ENCODE results near the gene UQCC3.
"Not testable (repeated sequence)": the region's sequence is repeated elsewhere in the genome, so short reads cannot be mapped to it uniquely, and the experiment has no call there.

Gene UQCC3, protein sequence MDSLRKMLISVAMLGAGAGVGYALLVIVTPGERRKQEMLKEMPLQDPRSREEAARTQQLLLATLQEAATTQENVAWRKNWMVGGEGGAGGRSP

DNA sequence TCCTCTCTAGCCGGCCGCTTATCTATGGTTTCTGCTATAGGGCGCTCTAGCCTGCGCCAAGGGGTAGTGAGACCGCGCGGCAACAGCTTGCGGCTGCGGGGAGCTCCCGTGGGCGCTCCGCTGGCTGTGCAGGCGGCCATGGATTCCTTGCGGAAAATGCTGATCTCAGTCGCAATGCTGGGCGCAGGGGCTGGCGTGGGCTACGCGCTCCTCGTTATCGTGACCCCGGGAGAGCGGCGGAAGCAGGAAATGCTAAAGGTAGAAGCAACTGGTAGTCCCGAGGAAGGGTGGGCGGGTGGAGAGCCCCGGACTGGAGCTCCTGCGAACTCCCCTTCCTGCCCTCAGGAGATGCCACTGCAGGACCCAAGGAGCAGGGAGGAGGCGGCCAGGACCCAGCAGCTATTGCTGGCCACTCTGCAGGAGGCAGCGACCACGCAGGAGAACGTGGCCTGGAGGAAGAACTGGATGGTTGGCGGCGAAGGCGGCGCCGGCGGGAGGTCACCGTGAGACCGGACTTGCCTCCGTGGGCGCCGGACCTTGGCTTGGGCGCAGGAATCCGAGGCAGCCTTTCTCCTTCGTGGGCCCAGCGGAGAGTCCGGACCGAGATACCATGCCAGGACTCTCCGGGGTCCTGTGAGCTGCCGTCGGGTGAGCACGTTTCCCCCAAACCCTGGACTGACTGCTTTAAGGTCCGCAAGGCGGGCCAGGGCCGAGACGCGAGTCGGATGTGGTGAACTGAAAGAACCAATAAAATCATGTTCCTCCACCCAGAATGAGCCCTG, at the start of gene UQCC3, which contains the start of gene LBHD1:
Gene UQCC3, plus strand, starts transcription at position 66 of the 782 bp plus-strand sequence. Its CDS starts 73 bp downstream, at position 139.
Gene LBHD1, minus strand, starts transcription at position 660 of the 782 bp plus-strand sequence. CDS start 2,236 bp downstream, outside the sequence.
- peak; percentile 54 for DNase-seq

DNA sequence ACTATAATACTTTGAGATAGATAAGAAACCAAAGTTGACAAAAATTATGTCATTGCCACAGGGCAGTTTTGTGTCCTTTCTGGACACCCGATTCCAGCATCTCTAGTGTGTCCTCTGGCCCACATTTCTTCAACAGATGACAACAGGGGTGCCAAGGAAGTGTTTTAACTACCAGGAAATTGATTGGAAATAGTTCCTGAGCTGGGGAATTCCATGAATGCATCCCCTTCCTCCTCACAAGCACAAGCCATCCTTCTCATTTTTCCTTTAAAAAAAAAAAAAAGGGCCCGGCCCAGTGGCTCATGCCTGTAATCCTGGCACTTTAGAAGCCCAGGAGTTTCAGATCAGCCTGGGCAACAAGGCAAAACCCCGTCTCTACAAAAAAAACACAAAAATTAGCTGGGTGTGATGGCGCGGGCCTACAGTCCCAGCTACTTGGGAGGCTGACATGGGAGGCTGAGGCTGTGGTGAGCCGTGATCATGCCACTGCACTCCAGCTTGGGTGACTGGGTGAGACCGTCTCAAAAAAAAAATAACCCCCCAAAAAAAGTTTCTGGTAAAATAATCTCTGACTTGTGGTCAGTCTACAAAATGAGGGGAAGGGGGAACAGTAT, 48.9 kb upstream of the UQCC3 start:
- DNase-seq, result no peak

DNA sequence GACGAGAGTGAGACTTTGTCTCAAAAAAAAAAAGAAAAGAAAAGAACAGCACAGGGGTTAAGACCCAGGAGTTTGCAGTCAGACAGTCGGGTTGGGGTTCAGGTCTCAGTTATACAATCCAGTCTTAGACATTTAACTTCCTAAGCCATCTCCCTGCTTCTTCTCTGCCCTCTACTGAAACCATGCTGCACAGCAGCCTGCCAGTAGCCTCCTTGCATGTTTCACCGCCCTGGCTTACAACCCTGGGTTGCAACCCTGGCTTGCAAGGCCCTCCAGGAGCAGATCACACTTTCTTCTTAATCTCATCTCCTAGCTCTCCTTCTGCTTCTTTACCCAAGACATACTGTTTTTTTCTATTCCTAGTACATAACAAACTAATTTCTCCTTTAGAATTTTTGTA, 43.8 kb upstream of the UQCC3 start:
- no peak for DNase-seq

DNA sequence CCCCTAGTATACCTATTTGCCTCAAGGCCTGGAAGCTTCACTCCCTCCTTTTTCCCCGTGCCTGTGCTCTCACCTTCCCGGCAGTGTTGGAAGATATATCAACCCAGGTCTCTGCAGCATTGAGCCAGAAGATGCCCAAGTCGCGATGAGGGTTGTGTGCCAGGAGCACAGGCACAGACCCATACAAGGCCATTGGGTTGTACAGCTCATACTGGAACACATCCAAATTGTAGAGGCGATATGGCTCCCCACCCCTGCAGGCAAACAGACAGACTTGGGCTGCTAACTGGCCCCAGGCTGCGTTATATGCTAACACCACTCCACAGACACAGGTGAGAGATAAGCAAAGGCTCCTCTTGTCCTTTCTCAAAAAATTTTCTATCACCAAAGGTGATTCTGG, 39.0 kb upstream of the UQCC3 start:
- no peak for DNase-seq

DNA sequence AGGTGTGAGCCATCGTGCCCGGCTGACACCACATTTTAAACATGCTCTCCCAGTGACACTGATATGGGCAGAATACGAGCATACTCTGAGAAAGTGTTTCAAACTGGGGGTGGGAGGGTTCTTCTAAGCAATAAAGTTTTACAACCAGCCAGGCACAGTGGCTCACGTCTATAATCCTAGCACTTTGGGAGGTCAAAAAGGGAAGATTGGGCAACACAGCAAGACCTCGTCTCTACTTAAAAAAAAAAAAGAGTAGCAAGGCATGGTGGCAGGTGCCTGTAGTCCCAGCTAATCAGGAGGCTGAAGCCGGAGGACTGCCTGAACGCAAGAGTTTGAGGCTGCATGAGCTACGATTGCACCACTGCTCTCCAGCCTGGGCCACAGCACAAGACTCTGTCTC, 27.3 kb upstream of the UQCC3 start:
- DNase-seq, result no peak

DNA sequence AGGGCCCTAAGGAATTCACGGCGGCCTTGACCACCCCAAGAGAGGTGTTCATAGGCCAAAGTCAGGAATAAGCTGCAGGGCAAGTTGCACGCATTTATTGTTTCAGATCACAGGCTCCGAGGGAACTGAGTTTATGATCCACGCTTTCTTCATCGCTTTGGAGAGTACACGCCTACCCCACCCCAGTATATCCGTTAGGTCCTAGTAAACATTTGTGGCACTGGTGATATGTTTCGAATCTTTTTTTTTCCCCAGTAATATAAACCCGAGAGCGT, 25.9 kb upstream of the UQCC3 start:
- DNase-seq, result no peak

DNA sequence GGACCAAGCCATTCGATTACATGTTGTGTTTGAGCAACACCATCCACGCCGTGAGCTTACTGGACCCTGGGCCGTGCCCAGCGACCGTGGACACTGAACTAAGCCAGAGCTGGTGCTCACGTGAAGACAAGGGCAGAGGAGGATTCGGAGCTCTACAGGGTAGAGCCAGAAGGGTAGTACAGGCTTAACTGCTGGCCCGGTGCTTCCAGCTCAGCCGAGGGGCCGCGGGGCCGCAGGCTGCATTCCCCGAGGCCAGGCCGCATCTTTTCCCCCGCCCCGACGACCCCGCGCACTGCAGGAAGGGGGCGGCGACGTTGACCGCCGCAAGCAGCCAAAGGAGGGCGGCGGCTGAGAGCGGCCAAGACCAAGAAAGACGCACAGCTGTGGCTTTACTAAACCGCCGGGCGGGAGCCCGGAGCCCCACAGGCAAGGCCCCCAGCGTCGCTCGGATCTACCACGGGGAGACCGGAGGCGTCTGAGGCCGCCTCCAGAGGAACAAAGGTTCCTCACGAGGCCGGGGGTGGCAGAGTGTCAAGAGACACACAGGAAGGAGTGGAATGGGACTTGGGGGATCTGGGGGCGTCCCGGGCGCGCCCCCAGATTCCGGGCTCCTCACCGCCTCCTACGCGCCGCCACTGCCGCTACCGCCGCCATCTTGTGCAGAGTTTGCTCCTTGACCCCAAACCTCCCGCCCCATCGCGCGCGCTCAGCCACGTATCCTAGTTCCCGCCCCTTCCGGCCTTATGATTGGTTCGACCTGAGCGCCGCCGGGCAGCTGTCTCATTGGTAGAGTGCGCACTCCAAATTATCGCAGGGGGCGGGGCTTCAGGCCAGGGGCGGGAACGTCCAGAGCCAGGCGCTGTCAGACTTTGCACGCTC, 25.3 kb upstream of the UQCC3 start, which contains the start of gene GANAB:
Gene GANAB, minus strand, starts transcription at position 668 of the 879 bp plus-strand sequence. Its CDS starts 14 bp downstream, at position 654.
- peak; percentile 82 for DNase-seq

DNA sequence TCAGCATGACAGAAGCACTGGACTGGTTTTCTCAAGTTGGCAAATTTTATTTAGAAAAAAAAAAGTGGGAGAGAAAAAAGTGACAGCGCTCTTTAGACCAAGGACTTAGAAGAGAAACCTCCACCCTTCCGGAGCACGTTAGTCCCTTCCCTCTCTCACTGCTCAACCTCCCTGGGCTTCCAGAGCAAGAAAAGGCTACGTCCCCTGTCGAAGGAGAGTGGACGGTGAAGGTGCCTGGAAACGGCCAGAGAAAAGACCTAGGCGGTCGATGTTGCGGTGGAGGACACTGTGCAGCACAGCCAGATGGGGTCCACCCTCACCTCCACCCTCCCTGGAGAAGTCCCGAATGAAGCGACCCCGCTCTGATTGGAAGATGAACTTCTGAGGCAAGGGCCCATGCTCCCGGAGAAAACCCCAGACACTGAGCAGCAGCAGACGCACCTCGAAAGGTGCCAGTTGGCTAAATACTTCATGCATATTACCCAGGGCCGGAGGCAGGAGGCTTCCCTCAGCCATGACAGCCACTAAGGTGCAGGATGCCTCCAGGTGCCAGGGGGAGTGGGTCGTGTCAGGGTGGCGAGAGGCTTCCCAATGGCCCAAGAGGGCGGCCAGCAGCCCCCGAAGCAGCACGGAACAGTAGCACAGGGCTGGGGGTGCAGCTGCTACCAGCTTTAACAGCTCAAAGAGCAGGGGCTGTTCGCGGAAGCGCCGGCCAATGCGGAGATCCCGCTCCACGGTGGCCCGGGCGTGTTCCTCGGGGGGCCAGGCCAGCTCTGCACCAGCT, 24.5 kb upstream of the UQCC3 start:
- DNase-seq, result no peak

DNA sequence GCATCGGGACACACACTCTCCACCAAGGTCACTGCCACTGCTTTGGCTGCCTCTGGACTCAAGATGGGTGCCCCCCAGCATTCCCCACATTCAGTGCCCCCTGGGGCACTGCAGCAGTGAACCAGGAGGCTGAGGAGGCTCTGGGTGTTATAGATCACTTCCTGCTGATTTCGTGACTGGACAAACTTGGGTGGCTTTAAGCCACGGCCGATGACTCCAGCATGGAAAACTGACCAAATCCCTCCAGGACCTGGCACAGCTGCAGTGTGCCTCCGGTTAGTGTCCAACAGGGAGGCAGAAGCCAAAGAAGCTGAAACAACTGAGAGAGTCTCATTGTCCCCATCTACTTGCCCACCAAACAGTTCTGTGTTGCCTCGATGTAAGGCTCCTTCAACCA, 23.9 kb upstream of the UQCC3 start:
- no peak for DNase-seq

DNA sequence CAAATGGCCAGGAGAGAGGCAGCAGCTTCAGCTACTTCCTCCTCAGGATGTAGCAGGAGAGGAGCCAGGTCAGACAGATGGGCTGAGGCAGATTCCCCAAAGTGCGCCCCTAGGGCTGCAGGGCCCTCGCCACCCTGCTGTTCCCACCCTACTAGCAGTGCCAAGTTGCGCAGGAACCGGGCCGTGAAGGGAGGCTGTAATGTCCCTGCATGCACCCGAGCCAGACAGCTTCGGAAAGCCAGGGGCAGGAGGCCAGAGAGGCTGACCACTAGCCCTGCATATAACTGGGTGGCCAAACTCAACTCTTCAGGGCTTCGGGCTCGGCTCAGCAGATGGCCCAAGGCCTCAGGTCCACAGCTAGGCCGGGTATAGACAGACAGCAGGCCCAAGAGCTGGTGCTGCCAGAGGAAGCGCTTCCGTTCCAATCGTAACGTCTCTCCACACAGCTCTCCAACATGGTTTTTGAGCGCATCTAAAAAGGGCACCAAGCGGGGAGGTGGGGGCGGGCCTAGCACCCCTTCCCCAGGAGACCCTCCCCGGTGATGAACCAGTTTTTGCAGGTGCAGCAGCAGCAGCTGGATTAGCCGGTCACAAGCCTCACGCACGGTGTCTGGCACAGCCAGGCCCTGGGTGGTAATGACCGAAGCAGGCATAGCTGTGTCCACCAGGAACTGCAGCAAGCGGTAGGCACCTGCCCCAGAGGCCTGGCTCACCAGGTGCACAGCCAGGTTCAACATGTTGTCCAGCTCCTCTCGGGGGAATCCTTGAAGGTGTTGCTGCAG, 23.1 kb upstream of the UQCC3 start:
- no peak for DNase-seq

DNA sequence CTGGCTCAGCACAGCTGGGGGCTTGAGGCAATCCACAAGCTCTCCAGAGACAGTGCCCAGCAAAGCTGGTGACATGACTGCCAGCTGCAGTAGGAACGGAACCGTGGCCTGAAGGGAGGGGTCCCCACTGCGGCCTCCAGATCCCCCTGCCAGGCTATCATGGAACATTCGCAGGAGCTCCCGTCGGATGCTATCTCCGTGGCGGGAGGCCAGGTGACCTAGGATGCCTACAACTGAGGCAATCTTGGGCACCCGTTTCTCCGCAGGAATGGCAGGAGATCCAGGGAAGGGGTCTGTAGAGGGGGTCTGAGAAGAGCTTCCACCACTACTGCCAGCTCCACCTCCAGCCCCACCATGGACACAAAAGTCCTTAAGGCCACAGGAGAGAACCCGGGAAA, 22.5 kb upstream of the UQCC3 start:
- DNase-seq, result no peak

DNA sequence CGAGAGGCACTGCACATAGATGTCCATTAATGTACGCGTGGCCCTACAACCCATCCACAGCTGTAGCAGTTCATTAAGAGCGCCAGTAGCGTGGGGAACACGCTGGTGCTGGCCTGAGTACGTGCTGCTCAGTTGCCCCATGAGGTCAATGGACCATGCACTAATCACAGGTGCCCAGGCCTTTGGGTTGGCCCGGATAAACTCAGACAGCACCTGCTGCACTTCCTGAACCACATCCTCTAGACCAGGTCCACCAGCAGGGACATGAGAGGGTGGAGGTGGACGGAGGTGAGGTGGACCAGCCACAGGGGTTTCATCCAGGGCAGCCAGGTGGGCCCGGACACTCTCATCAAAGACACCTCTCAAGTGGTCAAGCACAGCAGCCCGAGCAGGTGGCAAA, 22.0 kb upstream of the UQCC3 start:
- DNase-seq, result no peak

DNA sequence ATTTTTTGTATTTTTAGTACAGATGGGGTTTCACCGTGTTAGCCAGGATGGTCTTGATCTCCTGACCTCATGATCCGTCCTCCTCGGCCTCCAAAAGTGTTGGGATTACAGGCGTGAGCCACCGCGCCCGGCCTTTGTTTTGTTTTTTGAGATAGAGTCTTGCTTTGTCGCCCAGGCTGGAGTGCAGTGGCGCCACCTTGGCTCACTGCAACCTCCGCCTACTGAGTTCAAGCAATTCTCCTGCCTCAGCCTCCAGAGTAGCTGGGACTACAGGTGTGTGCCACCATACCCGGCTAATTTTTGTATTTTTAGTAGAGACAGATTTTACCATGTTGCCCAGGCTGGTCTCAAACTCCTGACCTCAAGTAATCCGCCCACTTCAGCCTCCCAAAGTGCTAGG, 21.2 kb upstream of the UQCC3 start:
- not testable (repeated sequence) for DNase-seq

DNA sequence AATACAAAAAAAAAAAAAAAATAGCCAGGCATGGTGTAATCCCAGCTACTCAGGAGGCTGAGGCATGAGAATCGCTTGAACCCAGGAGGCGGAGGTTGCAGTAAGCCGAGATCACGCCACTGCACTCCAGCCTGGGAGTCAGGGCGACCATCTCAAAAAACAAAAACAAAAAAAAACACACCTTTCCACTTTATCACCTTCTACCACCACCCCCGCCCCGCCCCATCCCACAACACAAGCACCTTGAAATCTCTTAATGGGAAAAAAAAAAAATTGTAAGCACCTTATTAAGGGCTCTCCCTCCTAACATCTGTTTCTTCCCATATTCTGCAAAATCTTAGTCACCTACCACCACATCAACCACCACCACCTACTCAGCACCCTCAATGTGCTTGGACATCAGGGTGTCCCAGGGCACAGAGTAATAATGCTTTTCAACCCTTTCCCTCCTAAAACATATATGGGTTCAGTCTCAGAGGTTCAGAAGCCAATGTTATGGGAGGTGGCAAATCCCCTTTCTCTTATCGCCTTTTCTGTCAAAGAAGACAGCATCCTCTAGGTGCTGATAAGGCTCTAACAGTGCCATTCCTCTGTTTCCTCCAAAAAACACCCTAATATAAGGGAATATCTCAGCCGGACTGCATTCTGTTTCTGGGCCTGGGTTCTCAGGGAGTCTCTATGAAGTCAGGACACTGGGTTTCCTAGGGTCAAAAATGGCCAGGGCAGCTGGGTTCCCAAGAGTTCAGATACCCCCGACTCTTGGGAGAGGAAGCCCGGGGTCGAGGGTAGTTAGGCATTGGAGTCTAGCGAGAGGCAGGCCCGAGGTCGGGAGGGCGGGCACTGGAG, 19.1 kb upstream of the UQCC3 start:
- DNase-seq, result no peak

DNA sequence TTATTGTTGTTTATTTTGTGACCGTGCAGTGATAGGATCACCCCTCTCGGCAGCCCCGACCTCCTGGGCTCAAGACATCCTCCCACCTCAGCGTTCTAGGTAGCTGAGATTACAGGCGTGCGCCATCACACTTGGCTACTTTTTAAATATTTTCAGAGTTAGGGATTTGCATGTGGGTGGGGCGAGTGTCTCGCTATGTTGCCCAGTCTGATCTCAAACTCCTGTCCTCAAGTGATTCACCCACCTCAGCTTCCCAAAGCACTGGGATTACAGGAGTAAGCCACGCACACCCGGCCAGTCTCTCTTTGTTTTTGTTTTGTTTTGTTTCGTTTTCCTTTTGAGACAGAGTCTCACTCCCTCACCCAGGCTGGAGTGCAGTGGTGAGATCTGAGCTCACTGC, 17.2 kb upstream of the UQCC3 start:
- DNase-seq, result no peak

DNA sequence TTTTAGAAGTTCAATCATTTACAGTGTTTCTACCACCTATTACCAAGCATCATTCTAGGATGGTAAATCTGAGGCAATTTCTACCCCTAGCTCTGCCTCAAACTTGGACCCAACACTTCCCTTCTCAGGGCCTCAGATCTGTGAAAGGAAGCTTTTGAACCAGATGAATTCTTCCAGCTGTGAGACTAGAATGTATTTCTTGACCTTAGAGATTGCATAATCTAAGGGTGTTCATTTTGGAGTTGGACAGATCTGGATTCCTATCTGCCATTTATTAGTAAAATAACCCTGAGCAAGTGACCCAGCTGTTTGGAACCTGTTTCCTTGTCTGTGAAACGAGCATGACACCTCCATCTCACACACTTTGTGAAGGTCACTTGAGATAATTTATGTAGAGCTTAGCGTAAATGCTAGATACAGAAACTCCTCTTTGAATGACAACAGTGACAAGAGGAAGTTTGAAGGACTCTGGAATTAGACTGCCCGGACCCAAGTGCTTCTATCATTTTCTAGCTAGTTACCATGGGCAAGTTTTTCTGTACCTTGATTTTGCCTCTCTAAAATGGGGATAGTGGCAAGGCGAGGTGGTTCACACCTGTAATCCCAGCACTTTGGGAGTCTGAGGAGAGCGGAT, 14.6 kb upstream of the UQCC3 start:
- no peak for DNase-seq

DNA sequence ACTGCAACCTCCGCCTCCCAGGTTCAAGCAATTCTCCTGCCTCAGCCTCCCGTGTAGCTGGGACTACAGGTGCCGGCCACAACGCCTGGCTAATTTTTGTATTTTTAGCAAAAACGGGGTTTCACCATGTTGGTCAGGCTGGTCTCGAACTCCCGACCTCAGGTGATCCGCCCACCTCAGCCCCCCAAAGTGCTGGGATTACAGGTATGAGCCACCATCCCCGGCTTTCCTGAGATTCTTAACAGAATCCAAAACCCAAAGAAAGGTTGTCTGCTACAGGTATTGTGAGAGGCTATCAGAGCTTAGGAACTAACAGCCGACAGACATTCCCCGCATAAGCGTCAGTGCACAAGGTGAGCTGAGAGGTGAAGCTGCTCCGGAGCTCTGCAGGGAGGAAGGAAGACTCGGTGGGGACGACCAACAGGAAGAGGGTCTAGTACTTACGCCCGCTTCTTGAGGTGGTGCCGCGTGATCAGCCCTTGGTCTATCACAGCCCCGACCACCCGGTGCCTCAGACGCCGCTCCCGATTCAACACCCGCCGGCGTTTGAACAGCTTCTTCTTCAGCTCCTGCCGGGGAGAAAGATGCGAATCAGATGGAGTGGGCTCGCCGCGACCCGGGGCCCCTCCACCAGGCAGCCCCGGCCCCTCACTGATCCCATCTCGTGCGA, 6.9 kb upstream of the UQCC3 start:
- peak; percentile 31 for DNase-seq

DNA sequence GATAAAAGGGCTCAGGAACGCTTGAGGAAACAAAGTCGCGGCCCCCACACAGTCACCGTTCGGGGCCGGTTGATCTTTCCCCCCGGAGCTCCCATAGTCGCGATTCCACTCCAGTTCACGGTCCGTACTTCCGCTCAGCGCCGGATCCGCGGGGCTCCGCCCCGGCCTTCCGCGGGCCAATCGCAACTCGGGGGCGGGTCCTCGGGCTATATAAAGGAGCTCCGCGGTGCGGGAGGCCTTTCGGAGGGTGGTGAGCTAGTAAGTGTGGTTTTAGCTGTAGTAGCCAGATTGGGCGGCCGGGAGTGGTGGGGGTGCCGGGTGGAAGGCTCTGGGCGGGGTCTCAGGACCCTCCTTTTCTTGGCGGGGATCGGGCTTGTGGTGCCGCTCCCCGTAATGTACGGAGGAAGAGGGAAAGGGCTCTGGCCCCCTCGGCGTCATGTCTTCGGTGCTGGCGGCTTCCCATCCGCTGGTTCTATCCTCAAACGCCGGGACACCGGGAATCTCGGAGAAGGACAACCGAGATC, 6.3 kb upstream of the UQCC3 start, which contains the start of the genes C11orf98 and CSKMT:
Gene C11orf98, minus strand, starts transcription at position 136 of the 524 bp plus-strand sequence. Its CDS starts 41 bp downstream, at position 95.
Gene CSKMT, plus strand, starts transcription at position 238 of the 524 bp plus-strand sequence. CDS start 568 bp downstream, outside the sequence.
- peak; percentile 78 for DNase-seq

All from NCI-H187 treated with DMSO at 0.1 percent for 48 hours (cell line).